GM23338 (cell line): ENCODE results near the gene ACP6.

Experiments
- CREB1 ChIP-seq: fragments of 250-450 bp; sonication (Bioruptor Pico); IDR thresholded peaks from 2 replicates; pipeline ENCODE4 v1.5.0; 2020; ENCODE audit warnings: low read depth, mild to moderate bottlenecking, moderate library complexity
- CTCF ChIP-seq, 2 experiments: fragments of 200-600 bp in 1 of 2; sonication (generic) in 1 of 2; conservative IDR thresholded peaks; 2 replicates each; pipeline versions ENCODE4 v1.5.1 to v1.6.1; 2016 to 2017; ENCODE audit warnings: antibody characterized with exemption in 2 of 2, low read depth in 2 of 2, mild to moderate bottlenecking in 2 of 2, moderate library complexity in 1 of 2
- EZH2 ChIP-seq: fragments of 200-600 bp; sonication (generic); IDR thresholded peaks from one replicate; pipeline ENCODE4 v1.8.0; 2017; ENCODE audit warnings: antibody characterized with exemption, mild to moderate bottlenecking, low read depth; ENCODE audit not compliant: unreplicated experiment
- EZH2phosphoT487 ChIP-seq: fragments of 200-600 bp; sonication (generic); IDR thresholded peaks from one replicate; pipeline ENCODE4 v1.8.1; 2018; ENCODE audit warnings: antibody characterized with exemption; ENCODE audit not compliant: unreplicated experiment
- JUNB ChIP-seq: IDR thresholded peaks from one replicate; pipeline ENCODE4 v1.6.1; 2016; ENCODE audit warnings: antibody characterized with exemption; ENCODE audit not compliant: unreplicated experiment
- POLR2AphosphoS5 ChIP-seq: IDR thresholded peaks from 2 replicates; pipeline ENCODE4 v1.6.1; 2016; ENCODE audit warnings: antibody characterized with exemption, low read depth
- REST ChIP-seq: IDR thresholded peaks from one replicate; pipeline ENCODE4 v1.6.1; 2018; ENCODE audit warnings: antibody characterized with exemption; ENCODE audit not compliant: unreplicated experiment
- ZNF114 ChIP-seq: fragments of 250-450 bp; sonication (Bioruptor Pico); IDR thresholded peaks from 2 replicates; pipeline ENCODE4 v1.5.0; 2020; ENCODE audit warnings: mild to moderate bottlenecking, moderate library complexity
- TF ChIP-seq, protein P1 (sequence below): fragments of 250-450 bp; sonication (Bioruptor Pico); IDR thresholded peaks from 2 replicates; pipeline ENCODE4 v1.5.0; 2020; ENCODE audit warnings: mild to moderate bottlenecking, moderate library complexity

GRCh38 chr1:147605591-147605990 is 64.7 kb downstream of the ACP6 start:
- TF ChIP-seq EZH2phosphoT487 (no peak), CTCF (conservative IDR thresholded peaks at IDR 0.05; ENCODE audit: low read depth in 2 of 2) (no peak), EZH2 (no peak), REST (no peak), ZNF114 (CRISPR knock-in tag) (no peak), POLR2AphosphoS5 (no peak), JUNB (no peak), CREB1 (CRISPR knock-in tag) (no peak)
- TF ChIP-seq, protein P1, sequence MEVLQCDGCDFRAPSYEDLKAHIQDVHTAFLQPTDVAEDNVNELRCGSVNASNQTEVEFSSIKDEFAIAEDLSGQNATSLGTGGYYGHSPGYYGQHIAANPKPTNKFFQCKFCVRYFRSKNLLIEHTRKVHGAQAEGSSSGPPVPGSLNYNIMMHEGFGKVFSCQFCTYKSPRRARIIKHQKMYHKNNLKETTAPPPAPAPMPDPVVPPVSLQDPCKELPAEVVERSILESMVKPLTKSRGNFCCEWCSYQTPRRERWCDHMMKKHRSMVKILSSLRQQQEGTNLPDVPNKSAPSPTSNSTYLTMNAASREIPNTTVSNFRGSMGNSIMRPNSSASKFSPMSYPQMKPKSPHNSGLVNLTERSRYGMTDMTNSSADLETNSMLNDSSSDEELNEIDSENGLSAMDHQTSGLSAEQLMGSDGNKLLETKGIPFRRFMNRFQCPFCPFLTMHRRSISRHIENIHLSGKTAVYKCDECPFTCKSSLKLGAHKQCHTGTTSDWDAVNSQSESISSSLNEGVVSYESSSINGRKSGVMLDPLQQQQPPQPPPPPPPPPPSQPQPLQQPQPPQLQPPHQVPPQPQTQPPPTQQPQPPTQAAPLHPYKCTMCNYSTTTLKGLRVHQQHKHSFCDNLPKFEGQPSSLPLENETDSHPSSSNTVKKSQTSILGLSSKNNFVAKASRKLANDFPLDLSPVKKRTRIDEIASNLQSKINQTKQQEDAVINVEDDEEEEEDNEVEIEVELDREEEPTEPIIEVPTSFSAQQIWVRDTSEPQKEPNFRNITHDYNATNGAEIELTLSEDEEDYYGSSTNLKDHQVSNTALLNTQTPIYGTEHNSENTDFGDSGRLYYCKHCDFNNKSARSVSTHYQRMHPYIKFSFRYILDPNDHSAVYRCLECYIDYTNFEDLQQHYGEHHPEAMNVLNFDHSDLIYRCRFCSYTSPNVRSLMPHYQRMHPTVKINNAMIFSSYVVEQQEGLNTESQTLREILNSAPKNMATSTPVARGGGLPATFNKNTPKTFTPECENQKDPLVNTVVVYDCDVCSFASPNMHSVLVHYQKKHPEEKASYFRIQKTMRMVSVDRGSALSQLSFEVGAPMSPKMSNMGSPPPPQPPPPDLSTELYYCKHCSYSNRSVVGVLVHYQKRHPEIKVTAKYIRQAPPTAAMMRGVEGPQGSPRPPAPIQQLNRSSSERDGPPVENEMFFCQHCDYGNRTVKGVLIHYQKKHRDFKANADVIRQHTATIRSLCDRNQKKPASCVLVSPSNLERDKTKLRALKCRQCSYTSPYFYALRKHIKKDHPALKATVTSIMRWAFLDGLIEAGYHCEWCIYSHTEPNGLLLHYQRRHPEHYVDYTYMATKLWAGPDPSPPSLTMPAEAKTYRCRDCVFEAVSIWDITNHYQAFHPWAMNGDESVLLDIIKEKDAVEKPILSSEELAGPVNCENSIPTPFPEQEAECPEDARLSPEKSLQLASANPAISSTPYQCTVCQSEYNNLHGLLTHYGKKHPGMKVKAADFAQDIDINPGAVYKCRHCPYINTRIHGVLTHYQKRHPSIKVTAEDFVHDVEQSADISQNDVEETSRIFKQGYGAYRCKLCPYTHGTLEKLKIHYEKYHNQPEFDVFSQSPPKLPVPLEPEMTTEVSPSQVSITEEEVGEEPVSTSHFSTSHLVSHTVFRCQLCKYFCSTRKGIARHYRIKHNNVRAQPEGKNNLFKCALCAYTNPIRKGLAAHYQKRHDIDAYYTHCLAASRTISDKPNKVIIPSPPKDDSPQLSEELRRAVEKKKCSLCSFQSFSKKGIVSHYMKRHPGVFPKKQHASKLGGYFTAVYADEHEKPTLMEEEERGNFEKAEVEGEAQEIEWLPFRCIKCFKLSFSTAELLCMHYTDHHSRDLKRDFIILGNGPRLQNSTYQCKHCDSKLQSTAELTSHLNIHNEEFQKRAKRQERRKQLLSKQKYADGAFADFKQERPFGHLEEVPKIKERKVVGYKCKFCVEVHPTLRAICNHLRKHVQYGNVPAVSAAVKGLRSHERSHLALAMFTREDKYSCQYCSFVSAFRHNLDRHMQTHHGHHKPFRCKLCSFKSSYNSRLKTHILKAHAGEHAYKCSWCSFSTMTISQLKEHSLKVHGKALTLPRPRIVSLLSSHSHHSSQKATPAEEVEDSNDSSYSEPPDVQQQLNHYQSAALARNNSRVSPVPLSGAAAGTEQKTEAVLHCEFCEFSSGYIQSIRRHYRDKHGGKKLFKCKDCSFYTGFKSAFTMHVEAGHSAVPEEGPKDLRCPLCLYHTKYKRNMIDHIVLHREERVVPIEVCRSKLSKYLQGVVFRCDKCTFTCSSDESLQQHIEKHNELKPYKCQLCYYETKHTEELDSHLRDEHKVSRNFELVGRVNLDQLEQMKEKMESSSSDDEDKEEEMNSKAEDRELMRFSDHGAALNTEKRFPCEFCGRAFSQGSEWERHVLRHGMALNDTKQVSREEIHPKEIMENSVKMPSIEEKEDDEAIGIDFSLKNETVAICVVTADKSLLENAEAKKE (CRISPR knock-in tag), result no peak
